HCT116 (cell line): ENCODE measurements around the gene LRRC4C. TPM values are rescaled to one million over a fixed set of nuclear protein-coding genes. Genes with fewer than 3 reads are reported as not detected.

Experiments used
- ATAC-seq: fragments of 200-7000 bp; cut with Tn5 transposase; 2 replicates; pipeline ENCODE4 v1.9.1; 2020; ENCODE audit warnings: mild to moderate bottlenecking, moderate library complexity
- BruUV-seq: library from RNA; stranded (reverse); fragments of 400-500 nt; replicated peaks from 2 replicates; lab custom pipeline; 2021; lab: Mats Ljungman, UMichigan
- CTCF ChIA-PET: fragments of 300-600 bp; sonication (Branson Sonifier 250); formaldehyde crosslinking; loops from one replicate; lab custom pipeline; 2021; ENCODE audit warnings: antibody characterized with exemption; lab: Charles Lee
- POLR2A ChIA-PET: fragments of 300-600, 350-600 bp; sonication (Branson Sonifier 250); formaldehyde crosslinking; loops from one replicate; lab custom pipeline; 2021; ENCODE audit warnings: antibody characterized with exemption; lab: Charles Lee
- RAD21 ChIA-PET, 2 experiments: fragments of 300-600 bp; sonication (Branson Sonifier 250); formaldehyde crosslinking; loops; one replicate each; lab custom pipeline; 2023; ENCODE audit warnings: low total read pairs in 2 of 2; ENCODE audit not compliant: uncharacterized antibody in 2 of 2, unreplicated experiment in 2 of 2, low non-redundant PET in 1 of 2; lab: Charles Lee
- DNase-seq: peaks from one replicate; pipeline ENCODE4 v3.0.0-alpha.2; 2010; ENCODE audit warnings: low read depth, low spot score
- H2AFZ ChIP-seq: fragments of 200-600 bp; shearing (Covaris generic), sonication (generic); 2 replicates; pipeline ENCODE4 v1.6.1; 2017; ENCODE audit warnings: low read depth, mixed run types, mixed read lengths, antibody characterized with exemption, low read length; ENCODE audit not compliant: poor library complexity, severe bottlenecking
- H3K27ac ChIP-seq: 2 replicates; pipeline ENCODE4 v1.5.1; 2012; ENCODE audit warnings: low read depth, low read length
- H3K27me3 ChIP-seq: fragments of 200-600 bp; sonication (generic); 2 replicates; pipeline ENCODE4 v1.6.1; 2016; ENCODE audit warnings: mixed run types, low read length, mixed read lengths; ENCODE audit not compliant: insufficient read depth
- H3K36me3 ChIP-seq, 2 experiments: fragments of 200-500 bp in 1 of 2; fragments of 200-600 bp in 1 of 2; sonication (Bioruptor generic) in 1 of 2; sonication (generic) in 1 of 2; 2 replicates each; pipeline versions ENCODE4 v1.5.1 to v1.6.1; 2014 to 2016; ENCODE audit warnings: low read length in 2 of 2, inconsistent platforms in 1 of 2, mixed read lengths in 1 of 2, mixed run types in 1 of 2; ENCODE audit not compliant: insufficient read depth in 2 of 2, control insufficient read depth in 1 of 2
- H3K4me1 ChIP-seq, 2 experiments: fragments of 200-600 bp in 1 of 2; sonication (generic) in 1 of 2; 2 replicates each; pipeline versions ENCODE4 v1.5.1 to v1.6.1; 2012 to 2017; ENCODE audit warnings: low read length in 2 of 2, inconsistent platforms in 1 of 2, mild to moderate bottlenecking in 1 of 2, mixed read lengths in 1 of 2, mixed run types in 1 of 2, moderate library complexity in 1 of 2; ENCODE audit not compliant: insufficient read depth in 2 of 2, control insufficient read depth in 1 of 2
- H3K4me2 ChIP-seq: fragments of 200-600 bp; sonication (generic); 2 replicates; pipeline ENCODE4 v1.6.1; 2017; ENCODE audit warnings: mixed run types, low read length, mixed read lengths
- H3K4me3 ChIP-seq, 2 experiments: fragments of 200-600 bp in 1 of 2; sonication (generic) in 1 of 2; replicated peaks in 1 of 2; 2 replicates each; pipeline ENCODE4 v1.5.1; 2011 to 2016; ENCODE audit warnings: low read length in 2 of 2, control low read depth in 1 of 2, low read depth in 1 of 2, mild to moderate bottlenecking in 1 of 2, mixed read lengths in 1 of 2, mixed run types in 1 of 2
- H3K79me2 ChIP-seq: fragments of 200-600 bp; sonication (generic); 2 replicates; pipeline ENCODE4 v1.6.1; 2017; ENCODE audit warnings: mild to moderate bottlenecking, mixed run types, low read length, moderate library complexity, mixed read lengths; ENCODE audit not compliant: insufficient read depth
- H3K9ac ChIP-seq: fragments of 200-600 bp; sonication (generic); 2 replicates; pipeline ENCODE4 v1.6.1; 2016; ENCODE audit warnings: low read length, mixed read lengths
- H3K9me2 ChIP-seq: fragments of 200-600 bp; sonication (generic), shearing (Covaris generic); 2 replicates; pipeline ENCODE4 v1.6.1; 2017; ENCODE audit warnings: mixed run types, mild to moderate bottlenecking, moderate library complexity; ENCODE audit not compliant: insufficient read depth
- H3K9me3 ChIP-seq, 2 experiments: fragments of 200-500 bp in 1 of 2; fragments of 200-600 bp in 1 of 2; sonication (Bioruptor generic) in 1 of 2; sonication (generic) in 1 of 2; 2 replicates each; pipeline ENCODE4 v1.6.1; 2014 to 2017; ENCODE audit warnings: low read length in 2 of 2, mixed read lengths in 2 of 2, inconsistent platforms in 1 of 2, low read depth in 1 of 2, mild to moderate bottlenecking in 1 of 2, mixed run types in 1 of 2, moderate library complexity in 1 of 2; ENCODE audit not compliant: control insufficient read depth in 1 of 2, insufficient read depth in 1 of 2
- H4K20me1 ChIP-seq: fragments of 200-600 bp; sonication (generic), shearing (Covaris generic); 2 replicates; pipeline ENCODE4 v1.6.1; 2017; ENCODE audit warnings: mixed run types, mild to moderate bottlenecking, moderate library complexity; ENCODE audit not compliant: insufficient read depth
- CBX3 ChIP-seq: IDR thresholded peaks from 2 replicates; pipeline ENCODE4 v1.6.1; 2012; ENCODE audit warnings: low read depth
- CEBPB ChIP-seq: IDR thresholded peaks from 2 replicates; pipeline ENCODE4 v1.6.1; 2012; ENCODE audit warnings: low read depth
- EZH2phosphoT487 ChIP-seq: fragments of 200-600 bp; IDR thresholded peaks from 2 replicates; pipeline ENCODE4 v1.6.1; 2018; ENCODE audit warnings: antibody characterized with exemption, borderline replicate concordance
- JUND ChIP-seq: IDR thresholded peaks from 2 replicates; pipeline ENCODE4 v1.6.1; 2012
- POLR2A ChIP-seq: IDR thresholded peaks from 2 replicates; pipeline ENCODE4 v1.7.0; 2011; ENCODE audit warnings: borderline replicate concordance; ENCODE audit not compliant: insufficient read depth, insufficient read length; ENCODE audit errors: extremely low read depth
- POLR2AphosphoS5 ChIP-seq: IDR thresholded peaks from 2 replicates; pipeline ENCODE4 v1.6.1; 2011; ENCODE audit warnings: mild to moderate bottlenecking, low read depth, low read length, moderate library complexity
- REST ChIP-seq: IDR thresholded peaks from 2 replicates; pipeline ENCODE4 v1.6.1; 2012; ENCODE audit warnings: low read depth
- SIN3A ChIP-seq: IDR thresholded peaks from 2 replicates; pipeline ENCODE4 v1.6.1; 2012; ENCODE audit warnings: low read depth
- SP1 ChIP-seq: IDR thresholded peaks from 2 replicates; pipeline ENCODE4 v1.6.1; 2012; ENCODE audit warnings: low read depth
- TCF7L2 ChIP-seq: IDR thresholded peaks from 2 replicates; pipeline ENCODE4 v1.7.0; 2011; ENCODE audit warnings: borderline replicate concordance, inconsistent platforms; ENCODE audit not compliant: insufficient read depth, insufficient read length; ENCODE audit errors: extremely low read depth
- ZFX ChIP-seq: fragments of 450-650 bp; IDR thresholded peaks from 2 replicates; pipeline ENCODE4 v1.6.1; 2017
- ZNF274 ChIP-seq: fragments of 200-500 bp; sonication (Bioruptor generic); IDR thresholded peaks from 2 replicates; pipeline ENCODE4 v1.6.1; 2014; ENCODE audit warnings: mild to moderate bottlenecking, low read depth, low read length, inconsistent platforms
- intact Hi-C: fragments of 100-400 bp; cut with micrococcal nuclease; formaldehyde crosslinking; loops from 2 replicates; pipeline ENCODE4 v1.10.0; 2022
- total RNA-seq: library from RNA; stranded (reverse); gene quantifications from one replicate; pipeline ENCODE4 v1.2.1, GENCODE V29; 2021; ENCODE audit not compliant: unreplicated experiment

The LRRC4C gene
- total RNA-seq, 1 experiment from 2014 or later: not detected

- POLR2A ChIA-PET: no interaction called here
- Histone ChIP-seq H3K9ac (no peak overlapping the region), H3K4me3 (no peak overlapping the region), H3K9me2 (no peaks in the 10 kb centered on the region), H3K36me3 (no peaks in the 10 kb centered on the region), H2AFZ (no peak overlapping the region), H3K27ac (no peak overlapping the region), H3K4me2 (no peak overlapping the region), H3K27me3 (no peaks in the 10 kb centered on the region), H3K79me2 (no peaks in the 10 kb centered on the region), H3K4me1 (no peaks in the 10 kb centered on the region), H4K20me1 (no peaks in the 10 kb centered on the region), H3K9me3 (peaks cover 10 to 13% of the 10 kb centered on the region in 2 experiments; a peak in 2 of 4 replicates)
- ATAC-seq: no peak
- CTCF ChIA-PET: no interaction called here
- no TSS peak for BruUV-seq
- intact Hi-C loops: no loop called here
- no peak for DNase-seq
- RAD21 ChIA-PET: no interaction called here
- TF ChIP-seq CEBPB: no peak
- no peak for TF ChIP-seq ZFX
- TF ChIP-seq REST: no peak
- no peak for TF ChIP-seq POLR2AphosphoS5
- TF ChIP-seq ZNF274: no peak
- no peak for TF ChIP-seq CBX3
- no peak for TF ChIP-seq POLR2A
- no peak for TF ChIP-seq SIN3A
- no peak for TF ChIP-seq JUND
- TF ChIP-seq TCF7L2: no peak
- TF ChIP-seq EZH2phosphoT487: no peak
- TF ChIP-seq SP1: no peak
Observed at GRCh38 chr11:40885250-40885954, 574.0 kb downstream of the LRRC4C start.
